ENCODE data around the gene PITRM1. TPM values are rescaled to one million over a fixed set of nuclear protein-coding genes. Genes with fewer than 3 reads are reported as not detected.

PITRM1 gene
- total RNA-seq, 1 donor from 2014 or later, result 80.4 TPM

DNA sequence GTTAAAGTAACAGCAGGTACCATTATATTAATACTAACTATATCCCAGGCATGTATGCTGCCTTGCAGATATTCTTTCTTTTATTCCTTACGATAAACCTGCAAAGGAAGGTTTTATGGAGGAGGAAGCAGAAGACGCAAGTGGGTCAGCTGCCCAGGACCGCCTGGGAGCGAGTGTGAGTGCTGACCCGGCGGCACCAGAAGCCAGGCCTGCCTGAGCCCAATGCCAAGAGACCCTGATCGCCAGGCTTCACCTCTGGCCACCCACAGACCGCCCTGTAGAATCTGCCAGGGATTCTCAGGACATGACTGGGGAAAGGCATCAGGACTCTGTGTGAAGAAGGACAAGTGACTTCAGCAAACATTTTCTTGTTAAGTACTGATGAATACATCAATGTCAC lies 26.3 kb downstream of the PITRM1 start:
- Mint-ChIP-seq H3K9me3 (ENCODE audit: unreplicated experiment) (no peaks in the 10 kb centered on the region), H3K4me1 (ENCODE audit: low read depth, unreplicated experiment) (peaks cover 9% of the 10 kb centered on the region), H3K27ac (ENCODE audit: unreplicated experiment) (no peak overlapping the region), H3K27me3 (ENCODE audit: low read depth, unreplicated experiment) (no peaks in the 10 kb centered on the region), H3K36me3 (ENCODE audit: low read depth, unreplicated experiment) (peaks cover 27% of the 10 kb centered on the region), H3K4me3 (ENCODE audit: unreplicated experiment) (no peak overlapping the region)
- TF ChIP-seq, protein P1, sequence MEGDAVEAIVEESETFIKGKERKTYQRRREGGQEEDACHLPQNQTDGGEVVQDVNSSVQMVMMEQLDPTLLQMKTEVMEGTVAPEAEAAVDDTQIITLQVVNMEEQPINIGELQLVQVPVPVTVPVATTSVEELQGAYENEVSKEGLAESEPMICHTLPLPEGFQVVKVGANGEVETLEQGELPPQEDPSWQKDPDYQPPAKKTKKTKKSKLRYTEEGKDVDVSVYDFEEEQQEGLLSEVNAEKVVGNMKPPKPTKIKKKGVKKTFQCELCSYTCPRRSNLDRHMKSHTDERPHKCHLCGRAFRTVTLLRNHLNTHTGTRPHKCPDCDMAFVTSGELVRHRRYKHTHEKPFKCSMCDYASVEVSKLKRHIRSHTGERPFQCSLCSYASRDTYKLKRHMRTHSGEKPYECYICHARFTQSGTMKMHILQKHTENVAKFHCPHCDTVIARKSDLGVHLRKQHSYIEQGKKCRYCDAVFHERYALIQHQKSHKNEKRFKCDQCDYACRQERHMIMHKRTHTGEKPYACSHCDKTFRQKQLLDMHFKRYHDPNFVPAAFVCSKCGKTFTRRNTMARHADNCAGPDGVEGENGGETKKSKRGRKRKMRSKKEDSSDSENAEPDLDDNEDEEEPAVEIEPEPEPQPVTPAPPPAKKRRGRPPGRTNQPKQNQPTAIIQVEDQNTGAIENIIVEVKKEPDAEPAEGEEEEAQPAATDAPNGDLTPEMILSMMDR (IDR thresholded peaks at IDR 0.05; ENCODE audit: insufficient read depth, low read depth, low read length), result no peak
- no peak for TF ChIP-seq EZH2 (IDR thresholded peaks at IDR 0.05; ENCODE audit: insufficient read depth, low read length)
- FAIRE-seq (no peak), DNase-seq (ENCODE audit: low read depth) (no peak)
- H3K9ac ChIP-seq (ENCODE audit: low read length), result no peak overlapping the region
- no peak overlapping the region for H3K27ac ChIP-seq (ENCODE audit: low read depth, low read length)
- H3K36me3 ChIP-seq (ENCODE audit: insufficient read depth, low read length), result peaks cover 82% of the 10 kb centered on the region
- H3K79me2 ChIP-seq (ENCODE audit: insufficient read depth, low read length), result no peaks in the 10 kb centered on the region
- no peaks in the 10 kb centered on the region for H3K27me3 ChIP-seq (ENCODE audit: insufficient read depth, low read length)
- no peak overlapping the region for H3K4me2 ChIP-seq (ENCODE audit: low read length)
- peaks cover 14% of the 10 kb centered on the region for H4K20me1 ChIP-seq (ENCODE audit: insufficient read depth, low read length)
- no peak overlapping the region for H2AFZ ChIP-seq (ENCODE audit: low read depth, low read length)
- H3K4me3 ChIP-seq (ENCODE audit: insufficient read depth, low read depth, low read length), result no peak overlapping the region
- no peaks in the 10 kb centered on the region for H3K9me3 ChIP-seq (ENCODE audit: insufficient read depth, low read depth, low read length)
- H3K4me1 ChIP-seq (ENCODE audit: insufficient read depth, low read length), result no peaks in the 10 kb centered on the region

DNA sequence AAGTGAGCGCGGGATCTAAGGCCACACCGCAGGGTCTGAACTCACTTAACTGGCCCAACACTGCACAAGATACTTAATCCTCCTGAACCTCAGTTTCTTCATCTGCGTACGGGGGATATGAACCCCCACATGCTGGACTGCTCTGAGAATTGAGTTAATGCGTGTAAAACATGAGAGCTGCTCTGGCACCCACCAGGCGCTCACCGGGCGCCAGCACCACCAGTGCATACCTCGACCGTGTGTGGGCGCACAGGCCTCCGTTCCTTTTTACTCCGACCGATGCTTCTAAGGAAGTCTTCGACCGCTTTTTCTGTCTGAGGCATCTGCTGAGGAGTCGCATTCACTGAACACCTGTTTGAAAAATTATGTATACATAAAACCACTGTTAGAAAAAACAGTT lies 27.2 kb downstream of the PITRM1 start:
- Histone ChIP-seq H3K27ac (ENCODE audit: low read depth, low read length) (no peak overlapping the region), H2AFZ (ENCODE audit: low read depth, low read length) (no peak overlapping the region), H3K9ac (ENCODE audit: low read length) (no peak overlapping the region), H3K79me2 (ENCODE audit: insufficient read depth, low read length) (no peaks in the 10 kb centered on the region), H3K36me3 (ENCODE audit: insufficient read depth, low read length) (peaks cover 83% of the 10 kb centered on the region), H3K4me3 (ENCODE audit: insufficient read depth, low read depth, low read length) (no peak overlapping the region), H3K4me2 (ENCODE audit: low read length) (no peak overlapping the region), H3K27me3 (ENCODE audit: insufficient read depth, low read length) (no peaks in the 10 kb centered on the region), H4K20me1 (ENCODE audit: insufficient read depth, low read length) (peaks cover 17% of the 10 kb centered on the region), H3K9me3 (ENCODE audit: insufficient read depth, low read depth, low read length) (no peaks in the 10 kb centered on the region), H3K4me1 (ENCODE audit: insufficient read depth, low read length) (no peaks in the 10 kb centered on the region)
- no peak overlapping the region for H3K4me3 Mint-ChIP-seq (ENCODE audit: unreplicated experiment)
- H3K36me3 Mint-ChIP-seq (ENCODE audit: low read depth, unreplicated experiment), result peaks cover 31% of the 10 kb centered on the region
- FAIRE-seq (no peak), DNase-seq (ENCODE audit: low read depth) (no peak)
- no peak overlapping the region for H3K27ac Mint-ChIP-seq (ENCODE audit: unreplicated experiment)
- no peaks in the 10 kb centered on the region for H3K27me3 Mint-ChIP-seq (ENCODE audit: low read depth, unreplicated experiment)
- TF ChIP-seq EZH2 (IDR thresholded peaks at IDR 0.05; ENCODE audit: insufficient read depth, low read length), result no peak
- TF ChIP-seq, protein P1 (IDR thresholded peaks at IDR 0.05; ENCODE audit: insufficient read depth, low read depth, low read length), result no peak
- peaks cover 15% of the 10 kb centered on the region for H3K4me1 Mint-ChIP-seq (ENCODE audit: low read depth, unreplicated experiment)
- no peaks in the 10 kb centered on the region for H3K9me3 Mint-ChIP-seq (ENCODE audit: unreplicated experiment)

DNA sequence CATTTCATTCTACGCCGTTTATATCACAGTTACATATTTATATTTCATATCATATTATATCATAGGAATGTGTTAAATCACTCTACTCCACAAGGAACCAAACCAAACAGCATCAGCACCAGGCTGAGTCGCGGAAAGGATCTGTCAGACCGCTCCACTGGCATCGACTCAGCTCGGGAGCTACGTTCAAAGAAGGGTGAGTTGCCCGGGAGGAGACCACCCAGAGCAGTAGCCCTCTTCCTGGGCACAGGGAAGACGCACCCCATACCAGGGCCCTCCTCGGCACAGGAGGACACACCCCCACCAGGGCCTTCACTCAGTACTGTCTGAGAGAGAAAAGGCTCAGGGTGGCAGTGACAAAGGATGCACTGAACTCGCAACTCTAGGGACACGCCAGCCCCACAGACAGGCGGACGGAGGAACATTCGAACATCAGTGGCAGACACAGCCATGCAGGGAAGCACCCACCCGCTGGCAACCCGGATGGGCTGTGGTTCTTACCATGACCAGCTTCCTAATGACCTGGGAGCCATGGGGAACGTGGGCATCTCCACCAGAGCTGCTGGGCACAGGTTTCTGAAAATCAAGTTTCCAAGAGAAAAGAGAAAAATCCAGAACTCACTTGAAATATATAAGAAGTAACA lies 28.7 kb downstream of the PITRM1 start:
- H3K4me3 Mint-ChIP-seq (ENCODE audit: unreplicated experiment), result no peak overlapping the region
- Histone ChIP-seq H3K9ac (ENCODE audit: low read length) (no peak overlapping the region), H3K36me3 (ENCODE audit: insufficient read depth, low read length) (peaks cover 87% of the 10 kb centered on the region), H4K20me1 (ENCODE audit: insufficient read depth, low read length) (peaks cover 18% of the 10 kb centered on the region), H2AFZ (ENCODE audit: low read depth, low read length) (no peak overlapping the region), H3K4me2 (ENCODE audit: low read length) (no peak overlapping the region), H3K79me2 (ENCODE audit: insufficient read depth, low read length) (no peaks in the 10 kb centered on the region), H3K4me1 (ENCODE audit: insufficient read depth, low read length) (no peaks in the 10 kb centered on the region), H3K9me3 (ENCODE audit: insufficient read depth, low read depth, low read length) (no peaks in the 10 kb centered on the region), H3K27me3 (ENCODE audit: insufficient read depth, low read length) (no peaks in the 10 kb centered on the region), H3K4me3 (ENCODE audit: insufficient read depth, low read depth, low read length) (no peak overlapping the region), H3K27ac (ENCODE audit: low read depth, low read length) (no peak overlapping the region)
- FAIRE-seq (no peak), DNase-seq (ENCODE audit: low read depth) (no peak)
- peaks cover 32% of the 10 kb centered on the region for H3K36me3 Mint-ChIP-seq (ENCODE audit: low read depth, unreplicated experiment)
- no peak overlapping the region for H3K27ac Mint-ChIP-seq (ENCODE audit: unreplicated experiment)
- TF ChIP-seq, protein P1 (IDR thresholded peaks at IDR 0.05; ENCODE audit: insufficient read depth, low read depth, low read length), result no peak
- no peak for TF ChIP-seq EZH2 (IDR thresholded peaks at IDR 0.05; ENCODE audit: insufficient read depth, low read length)
- no peaks in the 10 kb centered on the region for H3K9me3 Mint-ChIP-seq (ENCODE audit: unreplicated experiment)
- no peaks in the 10 kb centered on the region for H3K27me3 Mint-ChIP-seq (ENCODE audit: low read depth, unreplicated experiment)
- H3K4me1 Mint-ChIP-seq (ENCODE audit: low read depth, unreplicated experiment), result peaks cover 15% of the 10 kb centered on the region

Data from astrocyte (in vitro differentiated cells and primary cell).